ENCODE measurements around the gene PMM2.

GRCh38 chr16:8763083-8763482, 34.6 kb upstream of the PMM2 start:
- TF ChIP-seq, protein P1, sequence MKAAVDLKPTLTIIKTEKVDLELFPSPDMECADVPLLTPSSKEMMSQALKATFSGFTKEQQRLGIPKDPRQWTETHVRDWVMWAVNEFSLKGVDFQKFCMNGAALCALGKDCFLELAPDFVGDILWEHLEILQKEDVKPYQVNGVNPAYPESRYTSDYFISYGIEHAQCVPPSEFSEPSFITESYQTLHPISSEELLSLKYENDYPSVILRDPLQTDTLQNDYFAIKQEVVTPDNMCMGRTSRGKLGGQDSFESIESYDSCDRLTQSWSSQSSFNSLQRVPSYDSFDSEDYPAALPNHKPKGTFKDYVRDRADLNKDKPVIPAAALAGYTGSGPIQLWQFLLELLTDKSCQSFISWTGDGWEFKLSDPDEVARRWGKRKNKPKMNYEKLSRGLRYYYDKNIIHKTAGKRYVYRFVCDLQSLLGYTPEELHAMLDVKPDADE (conservative IDR thresholded peaks at IDR 0.05; ENCODE audit: control insufficient read depth, low read depth, low read length) = no peak
- TF ChIP-seq ZNF511 (CRISPR knock-in tag; IDR thresholded peaks at IDR 0.05) (no peak), SRSF1 (IDR thresholded peaks at IDR 0.05; ENCODE audit: low read depth, low read length) (no peak), ZNF274 (IDR thresholded peaks at IDR 0.05; ENCODE audit: borderline replicate concordance, low read depth, low read length) (no peak), HES1 (IDR thresholded peaks at IDR 0.05; ENCODE audit: low read depth) (no peak), POLR2A (conservative IDR thresholded peaks at IDR 0.05) (no peak), ASH1L (IDR thresholded peaks at IDR 0.05; ENCODE audit: borderline replicate concordance, low read depth, partially characterized antibody) (no peak), TARDBP (IDR thresholded peaks at IDR 0.05) (no peak)

All from K562 (cell line).